SU-DHL-6 (cell line): ENCODE data around the gene FOXJ2.

Source experiments
- H2AFZ ChIP-seq: fragments of 200-600 bp; sonication (generic); 2 replicates; pipeline ENCODE4 v1.6.1; 2014; ENCODE audit warnings: low read depth, mild to moderate bottlenecking, moderate library complexity, mixed read lengths, antibody characterized with exemption, low read length; ENCODE audit not compliant: severe bottlenecking
- H3F3A ChIP-seq: fragments of 200-600 bp; shearing (Covaris generic); 2 replicates; pipeline ENCODE4 v1.6.0; 2016; ENCODE audit warnings: antibody characterized with exemption, mild to moderate bottlenecking; ENCODE audit not compliant: insufficient read depth
- H3K27ac ChIP-seq: fragments of 200-600 bp; sonication (generic); 2 replicates; pipeline ENCODE4 v1.5.1; 2016; ENCODE audit warnings: low read depth, mild to moderate bottlenecking, low read length, moderate library complexity, mixed read lengths
- H3K27me3 ChIP-seq: fragments of 200-600 bp; sonication (generic), shearing (Covaris generic); 2 replicates; pipeline ENCODE4 v1.6.0; 2014; ENCODE audit warnings: mild to moderate bottlenecking, low read length
- H3K36me3 ChIP-seq: fragments of 200-600 bp; sonication (generic); 2 replicates; pipeline ENCODE4 v1.6.1; 2014; ENCODE audit warnings: mild to moderate bottlenecking, low read length, mixed read lengths
- H3K4me2 ChIP-seq: fragments of 300-600, 200-600 bp; shearing (Covaris generic), sonication (generic); 2 replicates; pipeline ENCODE4 v1.6.0; 2014; ENCODE audit warnings: low read length, low read depth, mild to moderate bottlenecking; ENCODE audit not compliant: poor library complexity, severe bottlenecking
- H3K4me3 ChIP-seq: fragments of 200-600 bp; sonication (generic); 2 replicates; pipeline ENCODE4 v1.5.1; 2014; ENCODE audit warnings: antibody characterized with exemption, low read length, mild to moderate bottlenecking, mixed read lengths; ENCODE audit not compliant: insufficient read depth, poor library complexity, severe bottlenecking
- H3K79me2 ChIP-seq: fragments of 200-600 bp; sonication (generic); 2 replicates; pipeline ENCODE4 v1.6.1; 2014; ENCODE audit warnings: mild to moderate bottlenecking, low read length, moderate library complexity; ENCODE audit not compliant: insufficient read depth
- H3K9ac ChIP-seq: fragments of 200-600 bp; sonication (generic); 2 replicates; pipeline ENCODE4 v1.7.0; 2014; ENCODE audit warnings: mild to moderate bottlenecking, low read length
- H3K9me2 ChIP-seq: fragments of 200-600 bp; sonication (generic); replicated peaks from 2 replicates; pipeline ENCODE4 v1.6.1; 2014; ENCODE audit warnings: low read length; ENCODE audit not compliant: insufficient read depth
- H3K9me3 ChIP-seq: fragments of 200-600 bp; sonication (generic); 2 replicates; pipeline ENCODE4 v1.6.1; 2014; ENCODE audit warnings: low read length, mixed read lengths; ENCODE audit not compliant: insufficient read depth
- H4K20me1 ChIP-seq: fragments of 200-600 bp; sonication (generic); 2 replicates; pipeline ENCODE4 v1.6.1; 2014; ENCODE audit warnings: low read depth, mild to moderate bottlenecking, antibody characterized with exemption, low read length, moderate library complexity, mixed read lengths
- CTCF ChIP-seq: fragments of 200-600 bp; sonication (generic); IDR thresholded peaks from one replicate; pipeline ENCODE4 v1.5.1; 2017; ENCODE audit warnings: antibody characterized with exemption, mild to moderate bottlenecking, low read length, moderate library complexity; ENCODE audit not compliant: insufficient read depth, poor library complexity, severe bottlenecking
- EZH2phosphoT487 ChIP-seq: fragments of 200-600 bp; sonication (generic), shearing (Covaris generic); conservative IDR thresholded peaks from 2 replicates; pipeline ENCODE4 v1.6.1; 2018; ENCODE audit warnings: mild to moderate bottlenecking, antibody characterized with exemption, low read length, moderate library complexity, mixed read lengths

Gene FOXJ2

GRCh38 chr12:8057306-8057705 is 24.8 kb downstream of the FOXJ2 start:
- Histone ChIP-seq H3K27me3 (no peaks in the 10 kb centered on the region), H4K20me1 (no peaks in the 10 kb centered on the region), H3K9ac (no peak overlapping the region), H3K9me2 (no peaks in the 10 kb centered on the region), H3K4me2 (no peak overlapping the region), H3K79me2 (no peaks in the 10 kb centered on the region), H3K36me3 (no peaks in the 10 kb centered on the region), H3K9me3 (no peaks in the 10 kb centered on the region), H2AFZ (no peak overlapping the region), H3K4me3 (no peak overlapping the region), H3K27ac (no peak overlapping the region), H3F3A (no peaks in the 10 kb centered on the region)
- TF ChIP-seq CTCF (no peak), EZH2phosphoT487 (no peak)

DNA sequence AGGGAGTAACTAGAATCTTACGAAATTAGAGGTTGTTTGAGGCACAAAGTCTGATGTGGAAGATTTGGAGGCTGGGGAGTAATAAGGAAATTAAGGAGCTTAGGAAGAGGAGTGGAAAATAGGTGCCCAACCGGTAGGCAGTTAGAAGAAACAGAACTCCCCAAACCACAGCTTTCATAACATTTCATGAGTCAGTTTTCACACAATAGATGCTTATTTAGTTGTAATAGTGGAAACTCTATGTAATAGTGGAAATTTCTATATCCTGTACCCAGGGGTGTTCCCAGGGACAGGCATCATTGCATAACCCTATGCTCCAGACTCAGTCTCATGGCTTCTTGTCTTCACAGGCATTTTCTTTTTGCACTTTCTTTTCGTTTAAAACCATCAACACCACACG is 25.3 kb downstream of the FOXJ2 start:
- Histone ChIP-seq H3K9ac (no peak overlapping the region), H4K20me1 (no peaks in the 10 kb centered on the region), H3K27me3 (no peaks in the 10 kb centered on the region), H3K36me3 (no peaks in the 10 kb centered on the region), H3K4me2 (no peak overlapping the region), H2AFZ (no peak overlapping the region), H3F3A (no peaks in the 10 kb centered on the region), H3K9me2 (no peaks in the 10 kb centered on the region), H3K27ac (no peak overlapping the region), H3K79me2 (no peaks in the 10 kb centered on the region), H3K4me3 (no peak overlapping the region), H3K9me3 (no peaks in the 10 kb centered on the region)
- TF ChIP-seq EZH2phosphoT487 = no peak
- no peak for TF ChIP-seq CTCF

DNA sequence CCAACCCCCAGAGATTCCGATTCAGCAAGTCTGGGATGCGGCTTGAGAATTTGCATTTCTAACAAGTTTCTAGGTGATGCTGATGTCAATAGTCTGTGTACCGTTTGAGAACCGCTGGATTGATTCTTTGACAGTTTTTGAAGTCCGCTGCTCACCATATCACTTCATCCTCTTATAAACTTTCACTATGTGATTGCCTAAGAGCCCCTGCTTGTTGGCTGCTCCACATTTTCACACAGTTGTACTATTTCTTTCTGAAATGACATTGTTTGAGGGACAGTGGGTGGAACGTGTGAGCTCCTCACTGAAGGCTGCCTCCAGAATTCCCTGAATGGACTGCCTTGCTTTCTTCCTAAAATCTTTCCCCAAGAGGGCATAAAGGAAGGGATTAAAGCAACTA is 26.0 kb downstream of the FOXJ2 start:
- Histone ChIP-seq H3K9me3 (no peaks in the 10 kb centered on the region), H4K20me1 (no peaks in the 10 kb centered on the region), H3K4me3 (no peak overlapping the region), H3K27ac (no peak overlapping the region), H3K4me2 (no peak overlapping the region), H3K9me2 (no peaks in the 10 kb centered on the region), H2AFZ (no peak overlapping the region), H3K79me2 (no peaks in the 10 kb centered on the region), H3K36me3 (no peaks in the 10 kb centered on the region), H3K27me3 (no peaks in the 10 kb centered on the region), H3F3A (no peaks in the 10 kb centered on the region), H3K9ac (no peak overlapping the region)
- TF ChIP-seq EZH2phosphoT487 = no peak
- TF ChIP-seq CTCF = no peak

DNA sequence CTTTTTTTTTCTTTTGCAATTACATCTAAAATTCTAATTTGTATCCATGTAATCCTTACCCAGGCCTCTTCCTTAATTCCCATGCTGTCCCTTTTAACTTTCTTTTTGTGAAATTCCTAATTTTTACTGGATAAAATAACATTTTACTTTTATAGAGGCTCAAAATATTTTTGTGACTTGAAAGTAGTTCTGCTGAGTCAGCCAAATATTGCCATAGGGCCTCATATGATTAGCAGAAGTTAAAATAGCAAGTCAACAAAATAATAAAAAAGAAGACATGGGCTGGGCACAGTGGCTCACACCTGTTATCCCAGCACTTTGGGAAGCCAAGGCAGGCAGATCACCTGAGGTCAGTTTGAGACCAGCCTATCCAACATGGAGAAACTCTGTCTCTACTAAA is 31.6 kb downstream of the FOXJ2 start:
- TF ChIP-seq CTCF (no peak), EZH2phosphoT487 (no peak)
- Histone ChIP-seq H3K9ac (no peak overlapping the region), H3K27me3 (no peaks in the 10 kb centered on the region), H3K36me3 (no peaks in the 10 kb centered on the region), H3K27ac (no peak overlapping the region), H3K4me3 (no peak overlapping the region), H3K9me2 (no peaks in the 10 kb centered on the region), H2AFZ (no peak overlapping the region), H3F3A (no peaks in the 10 kb centered on the region), H3K9me3 (no peaks in the 10 kb centered on the region), H3K79me2 (no peaks in the 10 kb centered on the region), H3K4me2 (no peak overlapping the region), H4K20me1 (no peaks in the 10 kb centered on the region)
